H1 (cell line): ENCODE measurements around the gene PLPPR3. TPM values are rescaled to one million over a fixed set of nuclear protein-coding genes. Genes with fewer than 3 reads are reported as not detected.

Source experiments
- CTCF ChIA-PET: fragments of 300-600 bp; sonication (Branson Sonifier 250); formaldehyde crosslinking; loops from one replicate; lab custom pipeline; 2021; ENCODE audit not compliant: partially characterized antibody; lab: Charles Lee
- POLR2A ChIA-PET: fragments of 300-600 bp; sonication (Branson Sonifier 250); formaldehyde crosslinking; loops from one replicate; lab custom pipeline; 2021; ENCODE audit warnings: inconsistent platforms; ENCODE audit not compliant: partially characterized antibody; lab: Charles Lee
- DNase-seq, 2 experiments: peaks; one replicate each; pipeline versions ENCODE4 v3.0.0 to v3.0.0-alpha.2; 2010 to 2022; ENCODE audit warnings: low spot score in 2 of 2, low read depth in 1 of 2, mixed read lengths in 1 of 2
- FAIRE-seq: peaks from 2 replicates; lab custom pipeline; 2011; peaks lifted over from hg19 to GRCh38; lab: Jason Lieb, UNC
- H2AFZ ChIP-seq: 2 replicates; pipeline ENCODE4 v1.8.1; 2012; ENCODE audit warnings: low read length, inconsistent platforms
- H2AK5ac ChIP-seq: 2 replicates; pipeline ENCODE4 v1.6.1; 2013; ENCODE audit warnings: low read depth, low read length
- H2BK120ac ChIP-seq: replicated peaks from 2 replicates; pipeline ENCODE3; 2013; ENCODE audit warnings: low read depth, low read length, inconsistent platforms
- H2BK12ac ChIP-seq: 2 replicates; pipeline ENCODE4 v1.6.1; 2013; ENCODE audit warnings: low read depth, low read length
- H2BK15ac ChIP-seq: 2 replicates; pipeline ENCODE4 v1.6.1; 2013; ENCODE audit warnings: low read length
- H2BK20ac ChIP-seq: 2 replicates; pipeline ENCODE4 v1.6.1; 2013; ENCODE audit warnings: low read length
- H2BK5ac ChIP-seq: 2 replicates; pipeline ENCODE4 v1.6.1; 2013; ENCODE audit warnings: low read depth, low read length
- H3K14ac ChIP-seq: 2 replicates; pipeline ENCODE4 v1.6.1; 2013; ENCODE audit warnings: inconsistent platforms; ENCODE audit not compliant: insufficient read length
- H3K18ac ChIP-seq: 2 replicates; pipeline ENCODE4 v1.6.1; 2013; ENCODE audit warnings: low read length; ENCODE audit errors: extremely low read depth
- H3K23ac ChIP-seq: 2 replicates; pipeline ENCODE4 v1.6.1; 2013; ENCODE audit warnings: inconsistent platforms; ENCODE audit not compliant: insufficient read length
- H3K23me2 ChIP-seq: 2 replicates; pipeline ENCODE4 v1.6.1; 2013; ENCODE audit warnings: low read depth, low read length
- H3K27ac ChIP-seq: 2 replicates; pipeline ENCODE4 v1.6.1; 2011; ENCODE audit warnings: low read depth, low read length, inconsistent platforms
- H3K27me3 ChIP-seq, 4 experiments: replicated peaks in 1 of 4; 1 replicate in 1 of 4; 2 replicates in 3 of 4; pipeline versions ENCODE4 v1.6.1 to v1.8.1; 2011 to 2013; ENCODE audit warnings: low read length in 3 of 4, mild to moderate bottlenecking in 3 of 4, inconsistent platforms in 2 of 4, mixed read lengths in 2 of 4, moderate library complexity in 1 of 4; ENCODE audit not compliant: control insufficient read depth in 3 of 4, insufficient read depth in 3 of 4; ENCODE audit errors: extremely low read depth in 1 of 4
- H3K36me3 ChIP-seq, 4 experiments: 2 replicates each; pipeline versions ENCODE4 v1.6.1 to v1.8.1; 2011 to 2013; ENCODE audit warnings: mild to moderate bottlenecking in 4 of 4, low read length in 3 of 4, moderate library complexity in 2 of 4, control low read depth in 1 of 4, inconsistent platforms in 1 of 4; ENCODE audit not compliant: insufficient read depth in 4 of 4, control insufficient read depth in 2 of 4
- H3K4ac ChIP-seq: replicated peaks from 2 replicates; pipeline ENCODE3; 2013; ENCODE audit warnings: low read length, low read depth, mixed read lengths, inconsistent platforms; ENCODE audit not compliant: insufficient read length
- H3K4me1 ChIP-seq, 4 experiments: replicated peaks in 1 of 4; 1 replicate in 1 of 4; 2 replicates in 3 of 4; pipeline versions ENCODE4 v1.6.1 to v1.8.1; 2011 to 2013; ENCODE audit warnings: low read length in 3 of 4, inconsistent platforms in 2 of 4, mixed read lengths in 1 of 4; ENCODE audit not compliant: insufficient read depth in 4 of 4, control insufficient read depth in 3 of 4
- H3K4me2 ChIP-seq, 2 experiments: 2 replicates each; pipeline versions ENCODE4 v1.6.1 to v1.8.1; 2011 to 2013; ENCODE audit warnings: low read depth in 2 of 2, low read length in 2 of 2, control low read depth in 1 of 2, inconsistent platforms in 1 of 2, mild to moderate bottlenecking in 1 of 2; ENCODE audit not compliant: insufficient read depth in 1 of 2
- H3K4me3 ChIP-seq, 4 experiments: fragments of 200-600, 300-600 bp in 1 of 4; sonication (generic), shearing (Covaris generic), sonication (Bioruptor Twin) in 1 of 4; 2 replicates each; pipeline versions ENCODE4 v1.5.1 to v1.8.1; 2011 to 2016; ENCODE audit warnings: low read length in 4 of 4, low read depth in 3 of 4, control low read depth in 2 of 4, inconsistent platforms in 2 of 4, mild to moderate bottlenecking in 2 of 4, mixed read lengths in 1 of 4, moderate library complexity in 1 of 4; ENCODE audit not compliant: insufficient read depth in 2 of 4; ENCODE audit errors: extremely low read depth in 1 of 4
- H3K56ac ChIP-seq: replicated peaks from 2 replicates; pipeline ENCODE3; 2013; ENCODE audit warnings: low read depth, mild to moderate bottlenecking, mixed read lengths, low read length, inconsistent platforms; ENCODE audit not compliant: insufficient read length
- H3K79me1 ChIP-seq: 2 replicates; pipeline ENCODE4 v1.6.1; 2013; ENCODE audit warnings: low read depth, low read length, control low read depth
- H3K79me2 ChIP-seq, 2 experiments: 2 replicates each; pipeline versions ENCODE4 v1.6.1 to v1.8.1; 2012 to 2013; ENCODE audit warnings: low read length in 2 of 2, mild to moderate bottlenecking in 2 of 2, inconsistent platforms in 1 of 2; ENCODE audit not compliant: insufficient read depth in 2 of 2, control insufficient read depth in 1 of 2
- H3K9ac ChIP-seq, 4 experiments: replicated peaks in 1 of 4; 1 replicate in 1 of 4; 2 replicates in 3 of 4; pipeline versions ENCODE4 v1.6.1 to v1.8.1; 2011 to 2013; ENCODE audit warnings: low read depth in 3 of 4, low read length in 3 of 4, control low read depth in 2 of 4, mild to moderate bottlenecking in 2 of 4, moderate library complexity in 2 of 4, inconsistent platforms in 1 of 4; ENCODE audit errors: extremely low read depth in 1 of 4
- H3K9me3 ChIP-seq, 2 experiments: 2 replicates each; pipeline versions ENCODE4 v1.6.1 to v1.8.1; 2012 to 2013; ENCODE audit warnings: mild to moderate bottlenecking in 2 of 2, moderate library complexity in 2 of 2, control low read depth in 1 of 2, inconsistent platforms in 1 of 2, low read depth in 1 of 2, low read length in 1 of 2, mixed read lengths in 1 of 2; ENCODE audit not compliant: insufficient read depth in 2 of 2
- H4K20me1 ChIP-seq, 2 experiments: replicated peaks in 1 of 2; 2 replicates each; pipeline versions ENCODE3 to v1.8.1; 2011 to 2013; ENCODE audit warnings: inconsistent platforms in 2 of 2, low read length in 2 of 2, mild to moderate bottlenecking in 1 of 2; ENCODE audit not compliant: insufficient read depth in 2 of 2, control insufficient read depth in 1 of 2
- H4K5ac ChIP-seq: 2 replicates; pipeline ENCODE4 v1.6.1; 2013; ENCODE audit warnings: low read length, low read depth, mixed read lengths, inconsistent platforms; ENCODE audit not compliant: insufficient read length
- H4K8ac ChIP-seq: 2 replicates; pipeline ENCODE4 v1.8.0; 2013; ENCODE audit warnings: mild to moderate bottlenecking, moderate library complexity, low read length, inconsistent platforms; ENCODE audit not compliant: insufficient read depth; ENCODE audit errors: extremely low read depth
- H4K91ac ChIP-seq: replicated peaks from 2 replicates; pipeline ENCODE3; 2013; ENCODE audit warnings: low read length, mixed read lengths, inconsistent platforms; ENCODE audit not compliant: insufficient read length
- ATF2 ChIP-seq: IDR thresholded peaks from 2 replicates; pipeline ENCODE4 v1.6.1; 2012; ENCODE audit warnings: low read length, inconsistent platforms
- CHD2 ChIP-seq: IDR thresholded peaks from 2 replicates; pipeline ENCODE4 v1.6.1; 2012; ENCODE audit warnings: low read length, improper control_type of control experiment
- EP300 ChIP-seq, 2 experiments: IDR thresholded peaks; 1 replicate in 1 of 2; 2 replicates in 1 of 2; pipeline ENCODE4 v1.6.1; 2011 to 2012; ENCODE audit warnings: low read depth in 2 of 2, low read length in 2 of 2, mild to moderate bottlenecking in 2 of 2, borderline replicate concordance in 1 of 2, inconsistent platforms in 1 of 2, moderate library complexity in 1 of 2
- EZH2 ChIP-seq: fragments of 200-600 bp; sonication (generic); IDR thresholded peaks from 2 replicates; pipeline ENCODE4 v1.7.1; 2012; ENCODE audit warnings: low read depth, mild to moderate bottlenecking, moderate library complexity, low read length, inconsistent platforms; ENCODE audit not compliant: severe bottlenecking
- KDM5A ChIP-seq: fragments of 200-600 bp; IDR thresholded peaks from 2 replicates; pipeline ENCODE4 v1.7.1; 2012; ENCODE audit warnings: mild to moderate bottlenecking, low read length, inconsistent platforms, mixed read lengths
- MAFK ChIP-seq: IDR thresholded peaks from 2 replicates; pipeline ENCODE4 v1.6.1; 2012; ENCODE audit warnings: low read depth, mild to moderate bottlenecking, improper control_type of control experiment, low read length
- PHF8 ChIP-seq: fragments of 200-600 bp; sonication (generic); conservative IDR thresholded peaks from 2 replicates; pipeline ENCODE4 v1.7.1; 2012; ENCODE audit warnings: low read depth, mild to moderate bottlenecking, inconsistent platforms, low read length, moderate library complexity
- RAD21 ChIP-seq, 2 experiments: IDR thresholded peaks in 1 of 2; conservative IDR thresholded peaks in 1 of 2; 2 replicates each; pipeline ENCODE4 v1.6.1; 2011; ENCODE audit warnings: low read depth in 2 of 2, low read length in 2 of 2, improper control_type of control experiment in 1 of 2, inconsistent platforms in 1 of 2, mild to moderate bottlenecking in 1 of 2, moderate library complexity in 1 of 2
- RXRA ChIP-seq: IDR thresholded peaks from 2 replicates; pipeline ENCODE4 v1.6.1; 2011; ENCODE audit warnings: low read depth, mild to moderate bottlenecking, low read length, moderate library complexity; ENCODE audit not compliant: insufficient read depth
- TCF12 ChIP-seq: IDR thresholded peaks from 2 replicates; pipeline ENCODE4 v1.6.1; 2011; ENCODE audit warnings: low read depth, mild to moderate bottlenecking, low read length
- TEAD4 ChIP-seq: IDR thresholded peaks from 2 replicates; pipeline ENCODE4 v1.6.1; 2012; ENCODE audit warnings: low read depth, low read length, inconsistent platforms, mixed read lengths
- WGBS, 2 experiments: shearing (Covaris generic) in 1 of 2; methylation state at CpG; one replicate each; pipeline versions ENCODE4 v1.1.6 to v1.1.7; 2013 to 2015; ENCODE audit warnings: low lambda C conversion rate in 2 of 2, mixed read lengths in 2 of 2, inconsistent platforms in 1 of 2, low coverage in 1 of 2, missing lambda C conversion rate in 1 of 2; ENCODE audit not compliant: insufficient replicate concordance in 2 of 2, insufficient coverage in 1 of 2, insufficient read length in 1 of 2; ENCODE audit errors: extremely low coverage in 1 of 2, missing lambda C conversion rate in 1 of 2; 5-methylcytosine and 5-hydroxymethylcytosine counted together
- polyA plus RNA-seq, 7 experiments: library from polyadenylated mRNA; depleted of rRNA in 3 of 7; stranded (reverse) in 5 of 7; unstranded in 2 of 7; fragments of >200 nt in 5 of 7; fragments of 200-250 nt in 2 of 7; gene quantifications; 1 replicate in 5 of 7; 2 replicates in 1 of 7; 4 replicates in 1 of 7; pipeline versions ENCODE4 v1.2.1 to v1.2.3, GENCODE V29; 2011 to 2013; ENCODE audit warnings: missing spikeins in 2 of 7, mixed read lengths in 2 of 7
- total RNA-seq: library from RNA; stranded (reverse); fragmentation: NEBNext Ultra II Directional; extraction: Animal tissue kit (Norgen Biotek cat#: 25700); gene quantifications from 2 replicates; pipeline ENCODE4 v1.2.1, GENCODE V29; 2021

PLPPR3 gene
- total and polyA plus RNA-seq, 2 of the 8 experiments (the other 6 are each of a cell fraction or from before 2014, with no cell fraction given): 71.7 to 76.4 TPM

- peaks cover 0 to 13% (median 7%) of the 10 kb centered on the region in 4 experiments; a peak in 6 of 7 replicates for H3K4me1 ChIP-seq
- no peak overlapping the region for H2AK5ac ChIP-seq
- no peak overlapping the region for H3K27ac ChIP-seq
- ChIA-PET POLR2A (interaction anchor here (0.6 to 2.8 kb wide), 22 partner anchors 9 to 291 kb away, joined by 3 to 22 read pairs (median 4); partner anchors contain the start of genes AZU1, BSG, KISS1R and MED16), CTCF (interaction anchor here (0.9 to 3.8 kb wide), 22 partner anchors 8 to 381 kb away, joined by 3 to 22 read pairs (median 6); partner anchors contain the start of gene WDR18)
- peak overlapping the region; percentile 63 to 72 for H3K4me2 ChIP-seq
- H4K91ac ChIP-seq: no peak overlapping the region
- no peak overlapping the region for H2BK120ac ChIP-seq
- H2BK20ac ChIP-seq: no peak overlapping the region
- WGBS, 2 experiments: 87% methylated on average over 6 of the region's 7 CpGs; no CpG with 5 or more reads in 1 of the 2 experiments
- no peaks in the 10 kb centered on the region for H3K79me1 ChIP-seq
- H2BK15ac ChIP-seq: no peak overlapping the region
- no peaks in the 10 kb centered on the region for H3K9me3 ChIP-seq
- H3K23me2 ChIP-seq: peaks cover 10% of the 10 kb centered on the region; the same call in 1 of the 2 replicates
- H2BK5ac ChIP-seq: no peak overlapping the region
- no peak overlapping the region for H2AFZ ChIP-seq
- no peaks in the 10 kb centered on the region for H3K79me2 ChIP-seq
- no peak overlapping the region for H3K9ac ChIP-seq
- H3K4ac ChIP-seq: no peak overlapping the region
- 0 out of 2 replicates have a peak overlapping the region, but pooled peaks have one; percentile 50 for H2BK12ac ChIP-seq
- peaks cover 0 to 5% (median 0%) of the 10 kb centered on the region in 4 experiments; a peak in 2 of 8 replicates for H3K36me3 ChIP-seq
- peak overlapping the region; percentile 57; the same call in 1 of the 2 replicates for H4K8ac ChIP-seq
- DNase-seq (no peak), FAIRE-seq (no peak)
- no peak overlapping the region for H3K56ac ChIP-seq
- peaks cover 0 to 11% of the 10 kb centered on the region in 2 experiments for H4K20me1 ChIP-seq
- peak overlapping the region in 2 of 4 experiments; percentile 50 to 59; a peak in 4 of 8 replicates for H3K4me3 ChIP-seq
- peaks cover 9 to 25% (median 13%) of the 10 kb centered on the region in 4 experiments for H3K27me3 ChIP-seq
- H3K14ac ChIP-seq: no peak overlapping the region
- TF ChIP-seq TEAD4: no peak
- no peak for TF ChIP-seq PHF8
- no peak for TF ChIP-seq TCF12
- no peak for TF ChIP-seq ATF2
- TF ChIP-seq KDM5A: no peak
- TF ChIP-seq MAFK: no peak
- no peak for TF ChIP-seq EP300 (IDR thresholded peaks at IDR 0.05; ENCODE audit: borderline replicate concordance in 1 of 2, low read depth in 2 of 2, low read length in 2 of 2)
- TF ChIP-seq RAD21 (IDR thresholded peaks at IDR 0.05 in 1 of 2, conservative IDR thresholded peaks at IDR 0.05 in 1 of 2; ENCODE audit: low read depth in 2 of 2, low read length in 2 of 2): no peak
- TF ChIP-seq RXRA: no peak
- no peak for TF ChIP-seq CHD2
- no peak for TF ChIP-seq EZH2
- no peak overlapping the region for H3K23ac ChIP-seq
- no peak overlapping the region for H4K5ac ChIP-seq
- no peak overlapping the region for H3K18ac ChIP-seq
Observed at GRCh38 chr19:863315-863620, 41.5 kb upstream of the PLPPR3 start.
